ENCODE measurements around the gene QPCTL. TPM values are rescaled to one million over a fixed set of nuclear protein-coding genes. Genes with fewer than 3 reads are reported as not detected.

The QPCTL gene
- total and polyA plus RNA-seq, 2 of the 4 experiments (the other 2 are of a cell fraction): 6.6 to 11.5 TPM

DNA sequence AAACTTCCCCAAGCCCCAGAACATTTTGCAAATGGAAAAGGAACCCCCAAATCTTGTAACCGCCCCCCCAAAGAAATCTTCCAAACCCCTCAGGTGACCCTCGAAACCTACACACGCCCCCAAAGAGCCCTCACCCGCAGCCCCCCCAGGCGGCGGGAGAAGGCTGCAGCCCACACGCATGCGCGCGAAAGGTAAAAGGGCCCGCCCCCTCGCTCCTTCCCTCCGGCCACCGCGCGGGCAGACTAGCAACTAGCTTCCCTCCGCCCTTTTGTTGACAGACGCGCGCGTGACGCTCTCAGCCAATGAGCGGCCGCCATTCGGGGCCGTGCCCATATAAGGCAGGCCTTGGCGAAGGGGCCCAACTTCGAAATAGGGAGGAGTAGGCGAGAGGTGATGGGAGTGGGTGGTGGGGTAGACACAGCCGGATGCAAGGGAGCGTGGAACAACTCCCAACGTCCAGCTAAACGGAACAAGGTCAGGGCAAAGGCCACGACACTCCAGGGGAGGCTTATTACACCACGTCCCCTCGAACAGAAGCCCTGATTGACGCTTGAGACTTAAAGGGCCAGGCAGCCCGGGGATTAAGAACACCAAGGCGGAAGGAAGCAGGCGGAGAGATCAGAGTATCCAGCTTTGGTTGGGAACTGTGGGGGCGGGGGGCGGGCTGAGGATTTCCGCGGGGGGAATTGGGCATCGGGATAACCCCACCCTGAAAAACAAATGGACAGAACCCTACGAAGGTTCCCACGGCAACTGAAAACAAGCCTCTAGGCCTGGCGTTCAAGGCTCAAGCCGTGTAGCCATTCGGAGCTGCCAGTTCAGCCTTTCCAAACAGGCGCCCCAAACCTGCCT, 24.9 kb downstream of the QPCTL start (continued):
- peak; percentile 99 for TF ChIP-seq USF2 (IDR thresholded peaks at IDR 0.05; ENCODE audit: low read depth, low read length)

Measured in IMR-90 (cell line).